NCI-H526 (cell line): Measurements from ENCODE around the gene TDRD7.
"Not testable (repeated sequence)": the region's sequence is repeated elsewhere in the genome, so short reads cannot be mapped to it uniquely, and the experiment has no call there.

Source experiments
- DNase-seq, 2 experiments: peaks; one replicate each; lab custom pipeline; 2025; lab: John Stamatoyannopoulos, UW

TDRD7 gene

DNA sequence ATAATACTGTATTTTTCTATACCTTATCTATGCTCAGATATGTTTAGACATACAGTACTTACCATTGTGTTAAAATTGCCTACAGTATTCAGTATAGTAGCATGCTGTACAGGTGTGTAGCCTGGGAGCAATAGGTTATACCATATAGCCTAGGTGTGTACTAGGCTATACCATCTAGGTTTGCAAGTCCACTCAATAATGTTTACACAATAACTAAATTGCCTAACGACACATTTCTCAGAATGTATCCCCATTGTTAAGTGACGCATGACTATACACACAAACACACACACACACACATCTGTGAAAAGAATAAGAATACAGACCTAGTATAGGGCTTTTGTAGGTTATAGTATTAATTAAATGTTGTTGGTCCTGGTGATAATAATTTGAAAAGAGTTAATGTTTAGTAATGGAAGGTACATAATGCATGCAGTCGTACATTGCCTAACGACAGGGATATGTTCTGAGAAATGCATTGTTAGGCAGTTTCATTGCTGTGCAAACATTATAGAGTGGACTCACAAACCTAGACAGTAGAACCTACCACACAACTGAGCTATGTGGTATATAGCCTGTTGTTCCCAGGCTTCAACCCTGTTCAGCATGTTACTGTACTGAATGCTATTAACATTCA, 13.6 kb downstream of the TDRD7 start:
- no peak for DNase-seq

GRCh38 chr9:97425973-97426336, 14.1 kb downstream of the TDRD7 start:
- no peak for DNase-seq

- no peak for DNase-seq
Measured at GRCh38 chr9:97427885-97428284, 16.0 kb downstream of the TDRD7 start.

GRCh38 chr9:97430316-97431043, 18.6 kb downstream of the TDRD7 start:
- no peak for DNase-seq

GRCh38 chr9:97431044-97431441, 19.1 kb downstream of the TDRD7 start:
- DNase-seq: no peak

DNA sequence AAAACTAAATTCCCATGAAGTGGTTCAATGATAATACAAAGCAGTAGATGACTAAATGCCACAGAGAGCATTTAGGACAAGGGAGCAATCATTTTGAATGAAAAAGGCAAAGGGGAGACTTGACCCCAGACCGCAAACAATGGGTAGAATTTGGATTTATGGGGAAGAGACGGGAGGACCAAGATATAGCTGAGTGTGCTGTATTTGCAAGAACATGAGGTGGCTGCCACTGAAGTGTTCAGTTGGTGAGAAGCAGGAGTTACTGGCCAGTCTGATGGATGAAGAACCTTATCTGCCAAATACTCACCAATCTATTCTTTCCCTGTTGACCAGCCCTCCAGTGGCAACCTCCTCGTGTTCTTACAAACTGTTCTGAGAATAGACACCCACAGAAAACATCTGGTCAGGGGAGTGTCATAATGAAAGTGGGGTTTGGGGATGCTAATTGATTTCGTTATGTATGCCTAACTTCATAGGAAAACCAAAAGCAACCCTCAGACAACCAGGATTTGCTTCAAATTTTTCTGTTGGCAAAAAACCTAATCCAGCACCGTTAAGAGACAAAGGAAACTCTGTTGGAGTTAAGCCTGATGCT, 19.8 kb downstream of the TDRD7 start:
- DNase-seq: no peak

- no peak for DNase-seq
Measured at GRCh38 chr9:97437051-97437600, 25.2 kb downstream of the TDRD7 start.

- DNase-seq: no peak
Measured at GRCh38 chr9:97438257-97438656, 26.4 kb downstream of the TDRD7 start.

GRCh38 chr9:97438666-97439065, 26.8 kb downstream of the TDRD7 start:
- DNase-seq: no peak

DNA sequence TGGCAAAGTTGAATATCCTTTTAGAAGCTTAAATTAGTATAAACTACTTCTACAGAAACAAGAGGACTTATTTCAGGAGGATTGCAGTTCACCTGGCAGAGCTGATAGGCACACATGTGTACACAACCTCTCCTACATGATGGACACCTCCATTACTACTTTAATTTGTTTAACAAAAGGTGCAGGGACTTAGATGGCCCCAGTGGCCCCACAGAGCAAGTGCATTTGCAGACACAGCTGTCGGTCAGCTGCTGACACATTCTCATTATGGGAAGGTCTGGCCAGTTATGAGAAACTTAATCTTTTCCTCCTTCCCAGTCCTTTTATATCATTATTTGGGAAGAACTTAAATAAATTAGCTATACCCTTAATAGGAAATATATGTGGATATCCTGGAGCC, 28.3 kb downstream of the TDRD7 start:
- peak in 1 of 2 experiments; percentile 10 for DNase-seq

DNA sequence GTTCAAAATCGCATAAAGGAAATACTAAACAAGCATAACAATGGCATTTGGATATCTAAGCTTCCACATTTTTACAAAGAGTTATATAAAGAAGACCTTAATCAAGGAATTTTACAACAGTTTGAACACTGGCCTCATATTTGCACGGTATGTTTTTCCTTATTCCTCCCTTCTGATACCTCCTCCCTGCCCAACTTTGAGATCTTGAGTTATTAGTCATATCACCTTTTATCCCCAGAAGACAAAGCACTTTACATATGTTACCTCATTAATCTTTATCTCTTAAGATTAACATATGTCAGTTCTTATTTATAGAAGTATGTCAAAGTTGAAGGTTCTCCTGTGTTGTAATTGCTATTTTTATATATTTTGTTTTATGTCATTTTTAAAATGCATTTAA, 29.8 kb downstream of the TDRD7 start:
- DNase-seq: no peak

GRCh38 chr9:97445119-97445701, 33.3 kb downstream of the TDRD7 start:
- no peak for DNase-seq

DNA sequence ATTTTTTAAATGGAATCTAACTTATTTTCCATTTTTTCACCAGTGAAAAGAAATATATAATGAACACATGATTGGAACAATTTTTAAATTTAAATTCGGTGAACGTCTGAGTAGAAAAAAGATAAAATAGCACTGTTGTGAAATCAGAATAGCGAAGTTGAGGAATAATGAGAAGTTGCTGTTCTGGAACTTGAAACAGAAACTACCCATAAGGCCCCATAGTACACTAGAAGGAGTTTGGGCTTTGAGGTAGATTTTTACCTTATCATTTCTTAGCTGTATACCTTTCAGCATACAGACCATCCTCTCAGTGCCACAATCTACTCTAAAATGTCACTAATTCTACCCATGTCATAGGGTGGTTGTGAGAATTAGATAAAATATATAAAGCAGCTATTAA, 35.1 kb downstream of the TDRD7 start:
- DNase-seq: no peak

GRCh38 chr9:97453573-97453972, 41.7 kb downstream of the TDRD7 start:
- not testable (repeated sequence) for DNase-seq

- not testable (repeated sequence) for DNase-seq
Measured at GRCh38 chr9:97456841-97457240, 44.9 kb downstream of the TDRD7 start.

GRCh38 chr9:97459326-97459725, 47.4 kb downstream of the TDRD7 start:
- no peak for DNase-seq

GRCh38 chr9:97462159-97462558, 50.3 kb downstream of the TDRD7 start:
- DNase-seq: no peak

GRCh38 chr9:97462914-97463313, 51.0 kb downstream of the TDRD7 start:
- DNase-seq: no peak

- DNase-seq: peak; percentile 44 to 61
Measured at GRCh38 chr9:97468658-97469448, 57.0 kb downstream of the TDRD7 start.

DNA sequence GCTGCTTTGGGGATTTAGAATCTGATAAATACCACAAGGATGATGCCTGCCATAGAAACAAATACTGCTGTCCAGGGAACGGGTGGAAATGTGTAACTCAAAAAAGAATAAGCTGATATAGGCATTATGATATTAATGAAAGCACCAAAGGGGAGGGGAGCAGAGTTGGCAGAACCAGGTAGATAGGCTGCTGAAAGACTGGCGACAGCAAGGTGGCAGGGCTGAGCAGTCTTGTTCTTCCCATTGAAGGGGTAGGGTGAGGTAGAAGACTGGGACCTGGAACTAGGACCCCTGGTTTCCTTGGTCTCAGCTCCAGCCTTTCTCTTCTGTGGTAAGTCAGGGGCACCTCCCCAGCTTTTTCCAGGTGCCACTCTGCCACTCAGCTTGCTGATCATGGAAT, 58.2 kb downstream of the TDRD7 start:
- peak in 1 of 2 experiments; percentile 29 for DNase-seq

DNA sequence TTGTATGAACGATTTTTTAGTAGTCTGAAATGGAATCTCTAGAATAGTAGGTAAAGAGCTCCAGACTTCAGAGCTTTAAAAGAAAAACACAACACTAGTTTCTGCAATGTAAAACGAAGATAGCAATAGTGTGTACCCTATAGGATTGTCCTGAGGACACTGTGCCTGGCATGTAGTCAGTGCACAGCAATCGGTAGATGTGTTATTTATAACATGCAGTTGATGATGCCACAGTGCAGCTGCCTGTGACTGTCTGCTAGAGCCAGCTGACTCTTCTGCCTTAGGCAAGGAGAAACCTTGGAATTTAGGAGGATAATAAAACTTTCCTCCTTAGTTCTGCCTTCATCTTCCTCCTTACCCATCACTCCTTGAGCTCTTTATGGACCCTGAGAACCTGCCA, 61.8 kb downstream of the TDRD7 start:
- no peak for DNase-seq

- DNase-seq: no peak
Measured at GRCh38 chr9:97474372-97474925, 62.6 kb downstream of the TDRD7 start.
